Loucy (cell line): ENCODE measurements around the gene FXYD6.

Source experiments
- EZH2phosphoT487 ChIP-seq: fragments of 200-600 bp; IDR thresholded peaks from 2 replicates; pipeline ENCODE4 v1.6.1; 2018; ENCODE audit warnings: antibody characterized with exemption, mild to moderate bottlenecking, moderate library complexity, borderline replicate concordance
- TF ChIP-seq, protein P1 (sequence below): fragments of 200-600 bp; sonication (generic); conservative IDR thresholded peaks from 2 replicates; pipeline ENCODE4 v1.5.1; 2014; ENCODE audit warnings: mild to moderate bottlenecking, antibody characterized with exemption, low read length

DNA sequence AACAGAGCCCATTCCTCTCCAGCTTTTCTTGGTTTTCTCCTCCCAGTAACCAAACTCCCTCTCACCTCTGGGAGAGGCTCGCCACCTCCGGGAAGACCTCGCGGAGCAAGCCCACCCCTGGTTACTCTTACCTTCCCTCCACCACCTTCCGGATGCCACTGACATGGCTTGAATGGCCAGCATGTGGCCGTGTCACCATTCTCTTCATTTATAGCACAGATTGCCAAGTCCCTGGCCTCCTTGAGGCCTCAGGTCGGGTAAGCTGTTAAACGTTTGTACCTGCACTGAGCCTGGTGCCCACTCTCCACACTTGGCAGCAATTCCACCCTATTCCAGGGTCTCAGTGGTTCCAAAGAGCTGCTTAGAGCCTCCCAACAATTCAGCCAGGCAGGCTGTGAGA lies 43.9 kb downstream of the FXYD6 start:
- TF ChIP-seq, protein P1, sequence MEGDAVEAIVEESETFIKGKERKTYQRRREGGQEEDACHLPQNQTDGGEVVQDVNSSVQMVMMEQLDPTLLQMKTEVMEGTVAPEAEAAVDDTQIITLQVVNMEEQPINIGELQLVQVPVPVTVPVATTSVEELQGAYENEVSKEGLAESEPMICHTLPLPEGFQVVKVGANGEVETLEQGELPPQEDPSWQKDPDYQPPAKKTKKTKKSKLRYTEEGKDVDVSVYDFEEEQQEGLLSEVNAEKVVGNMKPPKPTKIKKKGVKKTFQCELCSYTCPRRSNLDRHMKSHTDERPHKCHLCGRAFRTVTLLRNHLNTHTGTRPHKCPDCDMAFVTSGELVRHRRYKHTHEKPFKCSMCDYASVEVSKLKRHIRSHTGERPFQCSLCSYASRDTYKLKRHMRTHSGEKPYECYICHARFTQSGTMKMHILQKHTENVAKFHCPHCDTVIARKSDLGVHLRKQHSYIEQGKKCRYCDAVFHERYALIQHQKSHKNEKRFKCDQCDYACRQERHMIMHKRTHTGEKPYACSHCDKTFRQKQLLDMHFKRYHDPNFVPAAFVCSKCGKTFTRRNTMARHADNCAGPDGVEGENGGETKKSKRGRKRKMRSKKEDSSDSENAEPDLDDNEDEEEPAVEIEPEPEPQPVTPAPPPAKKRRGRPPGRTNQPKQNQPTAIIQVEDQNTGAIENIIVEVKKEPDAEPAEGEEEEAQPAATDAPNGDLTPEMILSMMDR, result no peak
- TF ChIP-seq EZH2phosphoT487, result no peak
